DOHH2 (cell line): Measurements from ENCODE around the gene GABPB2.

Source experiments
- EZH2phosphoT487 ChIP-seq: fragments of 200-600 bp; sonication (generic); IDR thresholded peaks from 2 replicates; pipeline ENCODE4 v1.6.1; 2017; ENCODE audit warnings: borderline replicate concordance, mild to moderate bottlenecking, antibody characterized with exemption, low read length, moderate library complexity, mixed read lengths
- TF ChIP-seq, protein P1 (sequence below): fragments of 200-600 bp; sonication (generic); IDR thresholded peaks from one replicate; pipeline ENCODE4 v1.5.1; 2014; ENCODE audit warnings: antibody characterized with exemption, mild to moderate bottlenecking, low read depth, low read length; ENCODE audit not compliant: poor library complexity, severe bottlenecking

DNA sequence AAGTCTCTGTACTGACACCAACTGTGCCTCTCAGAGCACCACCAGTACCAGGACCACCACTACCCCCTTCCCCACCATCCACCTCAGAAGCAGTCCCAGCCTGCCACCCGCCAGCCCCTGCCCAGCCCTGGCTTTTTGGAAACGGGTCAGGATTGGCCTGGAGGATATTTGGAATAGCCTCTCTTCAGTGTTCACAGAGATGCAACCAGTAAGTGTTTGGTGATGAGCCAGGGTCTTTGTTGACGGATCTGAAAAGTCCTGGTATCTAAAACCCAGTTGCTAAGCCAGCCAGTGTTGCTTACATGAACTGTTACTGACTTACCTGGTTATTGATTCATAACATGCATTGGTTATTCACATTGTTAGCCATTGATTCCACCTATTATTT lies 21.9 kb upstream of the GABPB2 start:
- TF ChIP-seq, protein P1, sequence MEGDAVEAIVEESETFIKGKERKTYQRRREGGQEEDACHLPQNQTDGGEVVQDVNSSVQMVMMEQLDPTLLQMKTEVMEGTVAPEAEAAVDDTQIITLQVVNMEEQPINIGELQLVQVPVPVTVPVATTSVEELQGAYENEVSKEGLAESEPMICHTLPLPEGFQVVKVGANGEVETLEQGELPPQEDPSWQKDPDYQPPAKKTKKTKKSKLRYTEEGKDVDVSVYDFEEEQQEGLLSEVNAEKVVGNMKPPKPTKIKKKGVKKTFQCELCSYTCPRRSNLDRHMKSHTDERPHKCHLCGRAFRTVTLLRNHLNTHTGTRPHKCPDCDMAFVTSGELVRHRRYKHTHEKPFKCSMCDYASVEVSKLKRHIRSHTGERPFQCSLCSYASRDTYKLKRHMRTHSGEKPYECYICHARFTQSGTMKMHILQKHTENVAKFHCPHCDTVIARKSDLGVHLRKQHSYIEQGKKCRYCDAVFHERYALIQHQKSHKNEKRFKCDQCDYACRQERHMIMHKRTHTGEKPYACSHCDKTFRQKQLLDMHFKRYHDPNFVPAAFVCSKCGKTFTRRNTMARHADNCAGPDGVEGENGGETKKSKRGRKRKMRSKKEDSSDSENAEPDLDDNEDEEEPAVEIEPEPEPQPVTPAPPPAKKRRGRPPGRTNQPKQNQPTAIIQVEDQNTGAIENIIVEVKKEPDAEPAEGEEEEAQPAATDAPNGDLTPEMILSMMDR: no peak
- no peak for TF ChIP-seq EZH2phosphoT487
